Activated T-helper 1 cell treated with anti-CD3 and anti-CD28 coated beads, Interleukin-12 subunit alpha, Interleukin-12 subunit beta, Interleukin-2, Interleukin-4 antibody, amounts not matched to agents 30 ng/mL and 10 ng/mL and 1 ng/mL, durations not matched to agents 14 hours and 24 hours and 36 hours (primary cell): ENCODE data around the gene CFAP74. TPM values are rescaled to one million over a fixed set of nuclear protein-coding genes. Genes with fewer than 3 reads are reported as not detected.

Experiments used
- DNase-seq: peaks from one replicate; pipeline ENCODE4 v3.0.0; 2021; ENCODE audit warnings: low spot score
- H3K27ac Mint-ChIP-seq: one replicate; pipeline ENCODE4 v1.8.0; 2021; ENCODE audit warnings: mild to moderate bottlenecking, mixed read lengths
- H3K27me3 Mint-ChIP-seq: one replicate; pipeline ENCODE4 v1.8.0; 2022; ENCODE audit warnings: mild to moderate bottlenecking, moderate library complexity, mixed read lengths; ENCODE audit not compliant: insufficient read depth
- H3K36me3 Mint-ChIP-seq: one replicate; pipeline ENCODE4 v1.8.0; 2021; ENCODE audit warnings: low read depth, mixed read lengths
- H3K4me1 Mint-ChIP-seq: one replicate; pipeline ENCODE4 v1.8.0; 2021; ENCODE audit warnings: low read depth, mixed read lengths
- H3K4me3 Mint-ChIP-seq: one replicate; pipeline ENCODE4 v1.8.0; 2021; ENCODE audit warnings: mild to moderate bottlenecking, moderate library complexity, mixed read lengths
- H3K9me3 Mint-ChIP-seq: one replicate; pipeline ENCODE4 v1.8.0; 2021; ENCODE audit warnings: mixed read lengths
- intact Hi-C: fragments of 100-400 bp; cut with micrococcal nuclease; formaldehyde crosslinking; loops from one replicate; pipeline ENCODE4 v1.15.1; 2024
- total RNA-seq: library from RNA; stranded (reverse); gene quantifications from 2 replicates; pipeline ENCODE4 v1.2.3, GENCODE V29; 2022

The CFAP74 gene
- total RNA-seq, 1 donor from 2014 or later: not detected

DNA sequence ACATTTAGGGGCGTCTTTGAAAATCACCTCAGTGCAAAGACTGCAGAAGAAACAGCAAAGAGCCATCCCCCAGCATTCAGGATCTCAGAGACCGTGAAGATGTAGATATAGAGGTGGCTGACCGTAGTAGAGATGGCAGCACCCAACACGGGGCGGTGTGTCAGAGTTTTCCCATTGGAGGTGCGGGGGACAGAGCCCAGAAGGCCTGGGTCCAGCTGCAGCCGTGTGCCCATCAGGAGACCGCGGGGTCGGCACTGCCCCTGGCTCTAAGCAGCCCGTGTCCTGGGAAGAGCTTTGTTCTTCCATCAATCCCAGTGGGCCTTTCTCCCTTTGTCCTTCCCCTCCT, 16.7 kb upstream of the CFAP74 start:
- H3K36me3 Mint-ChIP-seq: no peaks in the 10 kb centered on the region
- no peaks in the 10 kb centered on the region for H3K9me3 Mint-ChIP-seq
- no peak overlapping the region for H3K27ac Mint-ChIP-seq
- H3K27me3 Mint-ChIP-seq: peaks cover 35% of the 10 kb centered on the region
- intact Hi-C loops: no loop called here
- no peak for DNase-seq
- H3K4me1 Mint-ChIP-seq: no peaks in the 10 kb centered on the region
- no peak overlapping the region for H3K4me3 Mint-ChIP-seq

DNA sequence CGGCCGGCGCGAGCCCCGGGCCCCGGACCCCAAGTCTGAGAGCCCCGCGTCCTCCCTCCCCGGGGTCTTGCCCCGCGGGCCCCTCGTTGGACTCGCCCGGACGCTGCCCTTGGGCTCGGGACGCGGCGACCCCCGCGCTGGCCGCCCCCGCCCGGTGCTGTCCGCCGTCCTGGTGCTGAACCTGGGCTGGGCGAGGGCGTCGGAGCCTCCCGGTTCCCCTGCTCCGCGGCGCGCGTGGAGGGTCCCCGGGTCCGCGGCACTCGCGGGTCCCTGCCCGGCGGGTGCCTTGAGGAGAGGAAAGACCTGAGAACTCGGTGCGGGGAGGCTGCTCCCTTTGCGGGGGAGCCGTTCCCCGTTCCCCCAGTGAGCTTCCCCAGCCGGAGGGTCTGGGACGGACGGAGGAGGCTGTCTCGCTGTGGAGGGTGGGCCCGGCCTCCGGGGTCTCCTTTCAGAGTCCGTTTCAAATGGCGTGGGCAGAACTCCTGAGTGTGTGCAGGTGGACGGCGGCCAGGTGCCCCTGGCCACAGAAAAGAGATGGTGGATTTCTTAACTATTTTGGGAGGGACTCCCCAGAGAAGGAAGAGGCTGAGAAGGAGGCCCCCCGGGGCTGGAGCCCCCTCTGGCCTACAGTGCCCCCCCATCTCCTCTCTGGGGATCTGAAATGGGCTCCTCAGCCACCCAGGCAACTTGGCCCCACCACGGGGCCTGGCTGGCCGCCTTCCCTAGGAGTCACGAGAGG, 16.2 kb upstream of the CFAP74 start:
- Mint-ChIP-seq H3K27ac (no peak overlapping the region), H3K4me3 (no peak overlapping the region), H3K27me3 (peaks cover 37% of the 10 kb centered on the region), H3K4me1 (no peaks in the 10 kb centered on the region), H3K36me3 (no peaks in the 10 kb centered on the region), H3K9me3 (no peaks in the 10 kb centered on the region)
- intact Hi-C loops: loop anchor here (2.0 kb wide), 1 partner anchor 23 kb away; no protein-coding TSS in a partner anchor
- DNase-seq: no peak

DNA sequence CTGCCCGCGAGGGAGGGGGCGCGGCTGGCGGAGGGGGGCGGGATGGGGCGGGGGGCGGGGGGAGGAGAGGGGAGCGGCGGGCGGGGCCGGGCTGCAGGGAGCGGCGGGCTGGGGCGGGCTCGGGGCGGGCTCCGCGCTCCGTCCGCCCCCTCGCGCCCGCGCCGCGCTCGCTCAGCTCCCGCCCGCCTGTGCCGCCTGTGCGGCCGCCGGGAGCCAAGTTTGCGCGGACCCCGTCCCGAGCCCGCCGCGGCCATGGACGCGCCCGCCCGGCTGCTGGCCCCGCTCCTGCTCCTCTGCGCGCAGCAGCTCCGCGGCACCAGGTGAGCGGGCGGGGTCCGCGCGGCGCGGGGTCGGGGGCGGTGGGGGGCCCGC, 15.6 kb upstream of the CFAP74 start, which contains the start of gene GABRD:
TSS of gene GABRD (plus strand) at position 174 of the 372 bp plus-strand sequence. CDS start at position 253, 79 bp downstream.
- Mint-ChIP-seq H3K27me3 (peaks cover 38% of the 10 kb centered on the region), H3K4me1 (no peaks in the 10 kb centered on the region), H3K36me3 (no peaks in the 10 kb centered on the region), H3K4me3 (no peak within 1 kb of the TSS), H3K27ac (peak within 1 kb of the TSS; percentile 40), H3K9me3 (no peaks in the 10 kb centered on the region)
- intact Hi-C loops: loop anchor here (2.0 kb wide), 1 partner anchor 22 kb away; no protein-coding TSS in a partner anchor
- DNase-seq: no peak

DNA sequence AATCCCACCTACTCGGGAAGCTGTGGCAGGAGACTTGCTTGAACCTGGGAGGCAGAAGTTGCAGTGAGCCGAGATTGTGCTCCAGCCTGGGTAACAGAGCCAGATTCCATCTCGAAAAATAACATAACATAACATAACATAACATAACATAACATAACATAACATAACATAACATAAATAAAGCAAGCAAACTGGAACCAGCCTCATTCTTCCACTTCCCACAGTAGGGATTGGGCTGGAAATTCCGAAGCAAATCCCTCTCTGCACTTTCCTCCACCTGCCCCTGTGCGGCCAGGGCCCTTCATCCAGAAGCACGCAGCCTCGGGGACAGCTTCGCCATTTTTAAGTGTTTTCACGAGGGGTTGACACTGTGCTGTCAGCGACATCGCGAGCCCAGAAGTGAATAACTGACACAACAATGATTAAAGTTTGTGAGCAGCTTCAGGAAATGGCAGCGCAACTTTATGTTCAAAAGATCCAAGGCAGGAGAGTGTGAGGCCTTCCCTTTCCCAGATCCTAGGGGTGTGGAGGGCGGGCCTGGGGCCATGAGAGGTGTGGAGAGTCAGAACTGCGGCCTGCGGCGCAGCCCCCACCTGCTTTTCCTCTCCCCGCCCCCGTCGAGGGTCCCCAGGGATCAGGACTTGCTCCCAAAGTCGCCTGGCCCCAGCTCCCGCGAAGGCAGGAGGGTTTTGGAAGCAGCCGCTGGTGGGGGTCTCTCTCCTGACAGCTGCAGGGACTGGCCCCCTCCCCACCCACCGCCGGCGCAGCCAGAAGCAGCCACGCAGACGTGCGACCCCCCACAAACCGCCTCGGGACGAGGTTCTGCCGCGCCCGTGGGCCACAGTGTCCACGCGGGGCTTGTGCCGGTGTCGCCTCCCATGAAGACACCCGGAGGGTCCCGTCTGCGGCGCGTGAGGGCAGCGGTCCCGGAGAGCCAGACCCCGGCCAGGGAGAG, 14.9 kb upstream of the CFAP74 start:
- Mint-ChIP-seq H3K4me3 (no peak overlapping the region), H3K9me3 (no peaks in the 10 kb centered on the region), H3K27ac (peak overlapping the region; percentile 40), H3K36me3 (no peaks in the 10 kb centered on the region), H3K4me1 (no peaks in the 10 kb centered on the region), H3K27me3 (peaks cover 38% of the 10 kb centered on the region)
- intact Hi-C loops: loop anchor here (2.0 kb wide), 1 partner anchor 22 kb away; no protein-coding TSS in a partner anchor
- no peak for DNase-seq

- no peak overlapping the region for H3K27ac Mint-ChIP-seq
- no peak for DNase-seq
- H3K27me3 Mint-ChIP-seq: peaks cover 36% of the 10 kb centered on the region
- no peaks in the 10 kb centered on the region for H3K36me3 Mint-ChIP-seq
- no peaks in the 10 kb centered on the region for H3K9me3 Mint-ChIP-seq
- intact Hi-C loops: no loop called here
- H3K4me1 Mint-ChIP-seq: no peaks in the 10 kb centered on the region
- H3K4me3 Mint-ChIP-seq: no peak overlapping the region
Measured at GRCh38 chr1:2016123-2016522, 12.5 kb upstream of the CFAP74 start.

DNA sequence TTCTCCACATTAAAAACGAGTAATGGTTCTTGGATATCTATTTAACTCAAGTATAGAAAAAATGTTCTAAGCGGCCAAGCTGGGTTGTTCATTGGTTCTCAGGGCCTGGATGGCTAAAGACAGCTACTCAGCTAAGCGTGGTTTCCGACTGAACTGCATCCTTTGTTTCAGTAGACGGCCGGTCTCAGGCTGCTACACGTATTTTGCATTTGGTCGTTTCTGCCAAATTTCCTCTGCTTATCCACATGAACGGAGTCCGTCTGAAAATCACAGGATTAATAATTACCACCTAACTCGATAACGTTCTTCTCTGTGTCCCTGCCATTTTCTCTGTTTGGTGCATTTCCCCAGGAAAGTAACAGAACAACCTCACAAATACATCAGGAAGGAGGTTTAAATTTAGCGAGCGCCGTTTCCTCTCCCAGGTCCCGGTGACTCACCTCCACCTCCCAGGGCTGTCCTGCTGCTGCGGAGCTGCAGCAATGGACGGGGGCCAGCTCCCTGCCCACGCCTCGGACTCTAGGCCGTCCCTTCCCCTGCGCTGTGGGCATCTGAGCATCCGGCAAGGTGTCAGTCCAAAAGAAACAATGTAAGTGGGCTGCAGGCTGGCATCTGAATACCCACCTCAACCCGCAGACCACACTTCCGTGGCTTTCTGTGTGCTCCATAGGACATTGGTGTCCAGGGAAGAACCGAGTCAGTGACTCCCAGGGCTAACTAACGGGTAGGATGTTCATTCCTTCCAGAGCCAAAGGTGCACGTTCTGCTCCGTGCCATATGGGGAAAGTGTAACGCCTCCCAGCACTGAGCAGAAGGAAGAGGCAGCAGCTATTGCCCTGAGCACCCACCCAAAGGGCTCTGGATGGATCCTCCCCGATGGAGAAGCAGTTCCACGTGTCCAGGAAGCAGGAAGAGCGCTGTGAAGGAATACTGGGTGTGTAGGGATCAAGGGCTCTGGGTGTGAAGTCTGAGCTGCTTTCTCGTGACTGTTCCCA, 11.5 kb upstream of the CFAP74 start:
- no peak for DNase-seq
- no peaks in the 10 kb centered on the region for H3K36me3 Mint-ChIP-seq
- peaks cover 27% of the 10 kb centered on the region for H3K27me3 Mint-ChIP-seq
- no peak overlapping the region for H3K27ac Mint-ChIP-seq
- H3K9me3 Mint-ChIP-seq: no peaks in the 10 kb centered on the region
- H3K4me1 Mint-ChIP-seq: no peaks in the 10 kb centered on the region
- H3K4me3 Mint-ChIP-seq: no peak overlapping the region
- intact Hi-C loops: no loop called here

DNA sequence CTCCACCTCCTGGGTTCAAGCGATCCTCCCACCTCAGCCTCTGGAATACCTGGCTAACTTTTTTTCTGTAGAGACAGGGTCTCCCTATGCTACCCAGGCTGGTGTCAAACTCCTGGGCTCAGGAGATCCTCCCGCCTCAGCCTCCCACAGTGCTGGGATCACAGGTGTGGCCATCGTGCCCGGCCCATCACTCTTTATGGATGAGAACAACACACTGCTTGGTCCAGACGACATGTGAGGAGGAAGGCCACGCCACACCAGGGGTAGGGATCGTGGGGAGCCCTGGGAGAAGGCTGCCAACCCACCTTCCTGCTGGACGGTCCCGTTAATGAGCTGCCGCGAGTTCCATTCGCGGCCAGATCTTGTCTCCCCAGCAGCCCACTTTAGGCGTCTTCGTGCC, 10.6 kb upstream of the CFAP74 start:
- H3K4me1 Mint-ChIP-seq: no peaks in the 10 kb centered on the region
- intact Hi-C loops: no loop called here

DNA sequence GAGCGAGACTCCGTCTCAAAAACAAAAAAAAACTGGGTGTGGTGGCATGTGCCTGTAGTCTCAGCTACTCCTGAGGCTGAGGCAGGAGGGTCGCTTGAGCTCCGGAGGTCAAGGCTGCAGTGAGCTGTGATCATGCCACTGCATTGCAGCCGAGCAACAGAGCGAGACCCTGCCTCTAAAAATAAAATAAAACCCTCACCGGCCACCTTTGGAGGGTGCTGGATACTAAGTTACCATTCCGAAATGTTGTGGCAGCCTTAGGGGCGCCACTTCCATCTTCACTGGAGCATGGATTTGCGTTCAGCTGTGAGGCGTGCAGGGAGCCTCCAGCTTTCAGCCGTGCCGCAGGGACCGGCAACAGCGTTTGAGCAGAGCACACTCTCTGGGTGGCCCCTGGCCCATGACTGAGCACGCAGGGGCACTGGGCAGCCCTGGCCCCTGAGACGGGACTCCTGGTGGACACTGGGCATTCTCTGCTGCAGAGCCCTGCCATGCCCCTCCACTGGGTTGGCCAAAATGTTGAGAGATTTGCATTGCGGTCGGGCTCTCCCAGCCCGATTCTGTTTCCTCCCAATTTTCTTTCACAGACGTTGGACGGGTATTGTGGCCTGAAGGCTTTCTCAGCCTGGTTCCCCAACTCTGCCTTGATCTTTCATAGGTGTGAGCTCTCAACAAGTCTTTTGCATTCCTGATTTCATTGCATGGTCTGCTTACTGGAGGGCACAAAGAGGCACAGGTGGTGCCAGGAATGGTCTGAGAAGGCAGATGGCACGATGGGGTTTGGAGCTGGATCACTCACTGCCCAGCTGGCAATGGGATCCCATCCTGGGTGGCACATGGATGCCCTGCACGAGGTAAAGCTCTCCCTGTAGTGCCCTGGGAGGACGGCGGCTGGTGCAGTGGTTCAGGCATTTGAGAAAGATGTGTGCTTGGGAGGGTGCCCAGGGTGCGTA, 5.8 kb upstream of the CFAP74 start:
- DNase-seq: no peak
- no peaks in the 10 kb centered on the region for H3K36me3 Mint-ChIP-seq
- no peak overlapping the region for H3K27ac Mint-ChIP-seq
- intact Hi-C loops: no loop called here
- H3K4me1 Mint-ChIP-seq: no peaks in the 10 kb centered on the region
- H3K27me3 Mint-ChIP-seq: peaks cover 16% of the 10 kb centered on the region
- no peak overlapping the region for H3K4me3 Mint-ChIP-seq
- no peaks in the 10 kb centered on the region for H3K9me3 Mint-ChIP-seq

More for the DNA sequence above, 10.6 kb upstream of the CFAP74 start:
- no peak for DNase-seq
- H3K36me3 Mint-ChIP-seq: no peaks in the 10 kb centered on the region
- peaks cover 23% of the 10 kb centered on the region for H3K27me3 Mint-ChIP-seq
- no peaks in the 10 kb centered on the region for H3K9me3 Mint-ChIP-seq
- H3K4me3 Mint-ChIP-seq: no peak overlapping the region
- H3K27ac Mint-ChIP-seq: no peak overlapping the region

DNA sequence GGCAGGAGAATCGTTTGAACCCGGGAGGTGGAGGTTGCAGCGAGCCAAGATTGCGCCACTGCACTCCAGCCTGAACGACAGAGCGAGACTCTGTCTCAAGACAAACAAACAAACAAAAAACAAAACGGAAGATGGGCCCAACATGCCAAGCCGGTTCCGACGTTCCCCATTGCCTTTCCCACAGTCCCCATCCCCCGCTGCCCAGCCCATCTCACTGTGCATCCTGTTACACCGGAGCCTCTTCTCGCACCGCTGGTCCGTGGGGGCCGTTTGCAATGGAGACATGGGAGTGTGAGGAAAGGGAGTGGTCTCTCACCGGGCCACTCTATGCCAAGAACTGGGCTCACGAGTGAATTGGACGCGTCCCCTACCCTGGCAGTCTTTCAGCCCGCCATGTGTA, 1.3 kb upstream of the CFAP74 start:
- Mint-ChIP-seq H3K4me3 (no peak overlapping the region), H3K27ac (no peak overlapping the region), H3K27me3 (peaks cover 35% of the 10 kb centered on the region), H3K4me1 (no peaks in the 10 kb centered on the region), H3K36me3 (no peaks in the 10 kb centered on the region), H3K9me3 (no peaks in the 10 kb centered on the region)
- intact Hi-C loops: no loop called here
- no peak for DNase-seq

DNA sequence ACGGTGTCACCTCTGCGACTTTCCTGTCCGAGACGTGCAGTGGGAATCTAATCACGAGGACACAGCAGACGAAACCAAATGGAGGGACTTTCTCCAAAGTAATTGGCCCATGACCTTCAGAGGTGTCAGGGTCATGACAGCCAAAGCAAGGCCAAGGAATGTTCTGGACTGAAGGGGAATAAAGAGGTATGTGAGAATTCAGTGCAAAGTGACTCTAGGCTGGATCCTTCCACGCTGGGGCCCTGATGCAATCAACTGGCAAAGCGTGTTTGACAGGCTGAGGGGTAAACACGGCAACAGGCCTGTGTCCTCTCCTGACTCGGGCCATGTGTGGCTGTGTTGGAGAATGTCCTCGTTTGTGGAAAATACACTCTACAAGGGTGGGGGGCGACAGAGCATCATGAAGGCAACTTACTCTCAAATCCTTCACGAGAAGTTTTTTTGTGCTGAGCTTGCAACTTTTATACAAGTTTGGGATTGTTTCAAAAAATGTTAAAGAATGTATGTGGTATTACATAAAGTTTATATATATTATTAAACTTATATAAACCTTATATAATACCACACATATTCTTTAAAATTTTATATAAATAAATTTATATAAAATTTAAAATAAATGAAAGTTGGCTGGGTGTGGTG, 1.7 kb downstream of the CFAP74 start:
- Mint-ChIP-seq H3K36me3 (no peaks in the 10 kb centered on the region), H3K4me1 (no peaks in the 10 kb centered on the region), H3K27ac (no peak overlapping the region), H3K9me3 (no peaks in the 10 kb centered on the region), H3K27me3 (peaks cover 39% of the 10 kb centered on the region), H3K4me3 (no peak overlapping the region)
- intact Hi-C loops: no loop called here
- DNase-seq: no peak

- intact Hi-C loops: no loop called here
- no peak overlapping the region for H3K27ac Mint-ChIP-seq
- H3K36me3 Mint-ChIP-seq: no peaks in the 10 kb centered on the region
- H3K27me3 Mint-ChIP-seq: peaks cover 36% of the 10 kb centered on the region
- no peak overlapping the region for H3K4me3 Mint-ChIP-seq
- H3K9me3 Mint-ChIP-seq: no peaks in the 10 kb centered on the region
- no peak for DNase-seq
- H3K4me1 Mint-ChIP-seq: peaks cover 6% of the 10 kb centered on the region
Measured at GRCh38 chr1:2000850-2001249, 2.7 kb downstream of the CFAP74 start.
